Spleen (tissue), 11 donors: ENCODE data around the gene NCOA6. TPM values are rescaled to one million over a fixed set of nuclear protein-coding genes. Genes with fewer than 3 reads are reported as not detected.

Experiments used
- DNase-seq: peaks from one replicate; pipeline ENCODE4 v3.0.0-alpha.2; 2020
- H3K27ac ChIP-seq, 8 donors: fragments of 200-600 bp; sonication (generic) in 7 of 8; 1 replicate in 4 of 8; 2 replicates in 4 of 8; pipeline versions ENCODE4 v1.5.0 to v1.8.0; 2016 to 2021; ENCODE audit warnings: inconsistent platforms in 4 of 8, mild to moderate bottlenecking in 4 of 8, moderate library complexity in 1 of 8
- H3K27me3 ChIP-seq, 7 donors: fragments of 200-600 bp; sonication (generic) in 6 of 7; replicated peaks in 1 of 7; 1 replicate in 4 of 7; 2 replicates in 3 of 7; pipeline versions ENCODE4 v1.5.0 to v1.8.0; 2016 to 2021; ENCODE audit warnings: inconsistent platforms in 3 of 7, mild to moderate bottlenecking in 1 of 7
- H3K36me3 ChIP-seq, 6 donors: fragments of 200-600 bp; sonication (generic) in 5 of 6; 1 replicate in 4 of 6; 2 replicates in 2 of 6; pipeline versions ENCODE4 v1.5.0 to v1.8.0; 2016 to 2021; ENCODE audit warnings: inconsistent platforms in 2 of 6
- H3K4me1 ChIP-seq, 6 donors: fragments of 200-600 bp; sonication (generic) in 5 of 6; 1 replicate in 3 of 6; 2 replicates in 3 of 6; pipeline versions ENCODE4 v1.5.0 to v1.8.0; 2016 to 2021; ENCODE audit warnings: inconsistent platforms in 3 of 6
- H3K4me3 ChIP-seq, 8 donors: fragments of 200-600 bp; sonication (generic) in 7 of 8; 1 replicate in 4 of 8; 2 replicates in 4 of 8; pipeline versions ENCODE4 v1.5.0 to v1.8.0; 2016 to 2021; ENCODE audit warnings: inconsistent platforms in 4 of 8, mild to moderate bottlenecking in 4 of 8, moderate library complexity in 2 of 8
- H3K9me3 ChIP-seq, 8 donors: fragments of 200-600 bp; sonication (generic) in 7 of 8; 1 replicate in 4 of 8; 2 replicates in 4 of 8; pipeline versions ENCODE4 v1.5.0 to v1.8.0; 2016 to 2021; ENCODE audit warnings: inconsistent platforms in 4 of 8
- POLR2A ChIP-seq, 3 donors: fragments of 450-650 bp; IDR thresholded peaks; one replicate each; pipeline ENCODE4 v1.5.1; 2017; ENCODE audit warnings: antibody characterized with exemption in 3 of 3, mild to moderate bottlenecking in 1 of 3
- POLR2AphosphoS5 ChIP-seq, 3 donors: sonication (generic); formaldehyde crosslinking; IDR thresholded peaks; one replicate each; pipeline ENCODE4 v1.5.1; 2017; ENCODE audit warnings: antibody characterized with exemption in 3 of 3
- WGBS, 5 donors: extraction: QIAGEN DNeasy Blood & Tissue Kit in 3 of 5; methylation state at CpG; one replicate each; pipeline versions ENCODE4 v1.1.5 to v1.1.7; 2013 to 2018; 5-methylcytosine and 5-hydroxymethylcytosine counted together
- intact Hi-C: fragments of 100-400 bp; cut with DNase I; formaldehyde crosslinking; loops from one replicate; pipeline ENCODE4 v1.15.0; 2023; ENCODE audit warnings: low total_unique reads
- polyA plus RNA-seq, 3 donors: library from polyadenylated mRNA; stranded (reverse); fragments of 200-250 nt; gene quantifications; one replicate each; pipeline ENCODE4 v1.2.1, GENCODE V29; 2013
- total RNA-seq, 7 donors: library from RNA; depleted of rRNA in 3 of 7; stranded (reverse); fragments of >200 nt in 3 of 7; fragmentation: NEBNext Ultra II Directional in 4 of 7; extraction: Animal tissue kit (Norgen Biotek cat#: 25700) in 4 of 7; gene quantifications; one replicate each; pipeline versions ENCODE4 v1.1.0 to v1.2.1, GENCODE V29; 2016 to 2021
- TF ChIP-seq, protein P1 (sequence below), 11 experiments: fragments of 200-600 bp in 7 of 11; fragments of 450-650 bp in 4 of 11; sonication (generic) in 4 of 11; IDR thresholded peaks in 8 of 11; conservative IDR thresholded peaks in 3 of 11; 1 replicate in 7 of 11; 2 replicates in 4 of 11; pipeline versions ENCODE4 v1.4.0 to v1.8.0; 2016 to 2021; ENCODE audit warnings: antibody characterized with exemption in 11 of 11, inconsistent platforms in 4 of 11, mild to moderate bottlenecking in 1 of 11
- donor health status: healthy with polysubstance abuse.
- donor health status: DM: no; HTN: no; CAD: no; lungs with moderate emphysema.
- donor health status: DM: no; HTN: no; CAD: no.
- donor health status: Bipolar disorder and iron deficiency.
- donor health status: healthy.
- donor health status: DM: no; HTN: no; CAD: no.
- donor health status: DM: yes; HTN: yes; CAD: no.

Gene NCOA6
- total and polyA plus RNA-seq, 10 donors, result 13.6 to 32.8 (median 26.4) TPM

DNA sequence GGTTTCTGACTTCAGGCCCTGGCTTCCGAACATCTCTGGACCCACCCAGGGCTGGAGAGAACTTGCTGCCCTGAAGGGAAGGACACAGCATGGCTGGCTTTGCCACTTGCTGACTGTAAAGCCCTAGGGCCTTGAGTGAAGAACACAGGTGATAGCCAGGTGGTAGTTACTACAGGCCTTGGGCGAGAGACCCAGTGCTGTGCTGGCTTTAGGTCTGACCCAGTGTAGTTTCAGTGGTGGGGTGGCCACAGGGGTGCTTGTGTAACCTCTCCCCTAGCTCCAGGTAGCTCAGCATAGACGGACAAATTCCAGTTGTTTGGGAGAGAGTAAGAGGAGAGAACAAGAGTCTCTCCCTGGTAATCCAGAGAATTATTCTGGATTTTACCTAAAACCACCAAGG lies 27.1 kb downstream of the NCOA6 start:
- TF ChIP-seq POLR2AphosphoS5 (IDR thresholded peaks at IDR 0.05) (no peak), POLR2A (IDR thresholded peaks at IDR 0.05) (no peak)
- TF ChIP-seq, protein P1, sequence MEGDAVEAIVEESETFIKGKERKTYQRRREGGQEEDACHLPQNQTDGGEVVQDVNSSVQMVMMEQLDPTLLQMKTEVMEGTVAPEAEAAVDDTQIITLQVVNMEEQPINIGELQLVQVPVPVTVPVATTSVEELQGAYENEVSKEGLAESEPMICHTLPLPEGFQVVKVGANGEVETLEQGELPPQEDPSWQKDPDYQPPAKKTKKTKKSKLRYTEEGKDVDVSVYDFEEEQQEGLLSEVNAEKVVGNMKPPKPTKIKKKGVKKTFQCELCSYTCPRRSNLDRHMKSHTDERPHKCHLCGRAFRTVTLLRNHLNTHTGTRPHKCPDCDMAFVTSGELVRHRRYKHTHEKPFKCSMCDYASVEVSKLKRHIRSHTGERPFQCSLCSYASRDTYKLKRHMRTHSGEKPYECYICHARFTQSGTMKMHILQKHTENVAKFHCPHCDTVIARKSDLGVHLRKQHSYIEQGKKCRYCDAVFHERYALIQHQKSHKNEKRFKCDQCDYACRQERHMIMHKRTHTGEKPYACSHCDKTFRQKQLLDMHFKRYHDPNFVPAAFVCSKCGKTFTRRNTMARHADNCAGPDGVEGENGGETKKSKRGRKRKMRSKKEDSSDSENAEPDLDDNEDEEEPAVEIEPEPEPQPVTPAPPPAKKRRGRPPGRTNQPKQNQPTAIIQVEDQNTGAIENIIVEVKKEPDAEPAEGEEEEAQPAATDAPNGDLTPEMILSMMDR (IDR thresholded peaks at IDR 0.05 in 8 of 11, conservative IDR thresholded peaks at IDR 0.05 in 3 of 11), result no peak
- 50 to 77% (median 66%) methylated on average over 2 to 3 of the region's 3 CpGs for WGBS, 5 donors
- Histone ChIP-seq H3K9me3 (no peaks in the 10 kb centered on the region), H3K36me3 (peaks cover 0 to 12% (median 0%) of the 10 kb centered on the region in 6 donors), H3K4me1 (peaks cover 0 to 24% (median 2%) of the 10 kb centered on the region in 6 donors), H3K27me3 (no peaks in the 10 kb centered on the region), H3K27ac (no peak overlapping the region), H3K4me3 (no peak overlapping the region)
- no peak for DNase-seq
- intact Hi-C loops, result no loop called here

DNA sequence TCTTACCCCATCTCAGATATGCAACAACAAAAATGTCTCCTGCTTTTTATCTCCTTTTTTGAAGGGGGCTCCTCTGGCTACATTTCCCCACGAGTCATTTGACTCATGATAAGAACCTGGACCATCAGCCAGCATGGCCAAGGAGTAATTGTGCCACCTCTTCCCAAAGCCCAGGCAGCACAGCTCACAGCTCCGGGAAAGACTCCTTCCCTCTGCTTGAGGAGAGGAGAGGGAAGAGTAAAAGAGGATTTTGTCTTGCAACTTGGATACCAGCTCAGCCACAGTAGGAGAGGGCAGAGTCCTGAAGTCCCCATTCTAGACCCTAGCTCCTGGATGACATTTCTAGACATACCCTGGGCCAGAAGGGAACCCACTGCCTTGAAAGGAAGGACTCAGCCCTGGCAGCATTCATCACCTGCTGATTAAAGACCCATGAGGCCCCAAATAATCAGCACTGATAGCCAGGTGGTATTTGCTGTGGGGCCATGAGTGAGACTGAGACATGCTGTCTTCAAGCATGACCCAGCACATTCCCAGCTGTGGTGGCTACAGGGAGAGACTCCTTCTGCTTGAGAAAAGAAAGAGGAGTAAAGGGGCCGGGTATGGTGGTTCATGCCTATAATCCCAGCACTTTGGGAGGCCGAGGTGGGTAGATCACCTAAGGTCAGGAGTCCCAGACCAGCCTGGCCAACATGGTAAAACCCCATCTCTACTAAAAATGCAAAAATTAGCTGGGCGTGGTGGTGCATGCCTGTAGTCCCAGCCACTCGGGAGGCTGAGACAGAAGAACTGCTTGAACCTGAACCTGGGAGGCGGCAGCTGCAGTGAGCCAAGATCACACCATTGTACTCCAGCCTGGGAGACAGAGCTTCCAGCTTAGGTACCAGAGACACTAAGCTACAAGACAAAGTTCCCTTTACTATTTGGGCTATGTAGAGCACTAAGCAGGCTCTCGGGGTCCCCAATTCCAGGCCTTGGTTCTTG lies 28.1 kb downstream of the NCOA6 start:
- no peak overlapping the region for H3K4me3 ChIP-seq
- intact Hi-C loops, result no loop called here
- WGBS, 5 donors, result 83 to 97% (median 91%) methylated on average over 8 of the region's 8 CpGs
- TF ChIP-seq POLR2A (IDR thresholded peaks at IDR 0.05) (no peak), POLR2AphosphoS5 (IDR thresholded peaks at IDR 0.05) (no peak)
- TF ChIP-seq, protein P1 (IDR thresholded peaks at IDR 0.05 in 8 of 11, conservative IDR thresholded peaks at IDR 0.05 in 3 of 11), result no peak
- no peaks in the 10 kb centered on the region for H3K9me3 ChIP-seq
- no peaks in the 10 kb centered on the region for H3K27me3 ChIP-seq
- no peak for DNase-seq
- no peak overlapping the region for H3K27ac ChIP-seq
- H3K4me1 ChIP-seq, result peaks cover 0 to 33% (median 2%) of the 10 kb centered on the region in 6 donors
- H3K36me3 ChIP-seq, result peaks cover 0 to 4% (median 0%) of the 10 kb centered on the region in 6 donors

DNA sequence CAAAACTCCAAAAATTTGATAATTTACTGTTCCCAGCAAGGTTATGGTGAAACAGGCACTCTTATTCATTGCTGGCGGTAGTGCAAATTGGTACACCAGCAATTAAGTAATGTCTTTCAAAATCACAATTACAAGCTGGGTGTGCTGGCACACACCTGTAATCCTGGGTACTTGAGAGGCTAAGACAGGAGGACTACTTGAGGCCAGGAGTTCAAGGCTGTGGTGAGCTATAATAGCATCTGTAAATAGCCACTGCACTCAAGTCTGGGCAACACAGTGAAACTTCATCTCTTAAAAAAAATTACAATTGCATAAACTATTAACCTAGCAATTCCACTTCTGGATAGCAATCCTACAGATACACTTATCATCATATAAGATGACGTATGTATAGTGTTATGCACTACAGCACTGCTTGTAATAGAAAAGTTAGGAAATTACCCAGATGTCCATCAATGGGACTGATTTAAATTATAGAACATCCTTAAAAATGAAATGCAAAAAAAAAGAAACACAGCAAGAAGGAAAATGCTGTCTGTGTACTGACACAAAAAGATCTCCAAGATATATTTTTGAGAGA lies 31.4 kb downstream of the NCOA6 start:
- intact Hi-C loops, result no loop called here
- 73 to 96% (median 86%) methylated on average over 2 of the region's 2 CpGs for WGBS, 5 donors
- DNase-seq, result no peak

More for the DNA sequence above, 31.4 kb downstream of the NCOA6 start:
- TF ChIP-seq POLR2A (IDR thresholded peaks at IDR 0.05), result no peak
- TF ChIP-seq, protein P1 (IDR thresholded peaks at IDR 0.05 in 8 of 11, conservative IDR thresholded peaks at IDR 0.05 in 3 of 11), result no peak
- TF ChIP-seq POLR2AphosphoS5 (IDR thresholded peaks at IDR 0.05), result no peak
- H3K36me3 ChIP-seq, result peaks cover 0 to 28% (median 11%) of the 10 kb centered on the region in 6 donors
- no peak overlapping the region for H3K27ac ChIP-seq
- peaks cover 0 to 46% (median 3%) of the 10 kb centered on the region in 6 donors for H3K4me1 ChIP-seq
- no peaks in the 10 kb centered on the region for H3K9me3 ChIP-seq
- no peak overlapping the region for H3K4me3 ChIP-seq
- no peaks in the 10 kb centered on the region for H3K27me3 ChIP-seq
